H1 (cell line): ENCODE data around the gene BRICD5. TPM values are rescaled to one million over a fixed set of nuclear protein-coding genes. Genes with fewer than 3 reads are reported as not detected.

Experiments
- CTCF ChIA-PET: fragments of 300-600 bp; sonication (Branson Sonifier 250); formaldehyde crosslinking; loops from one replicate; lab custom pipeline; 2021; ENCODE audit not compliant: partially characterized antibody; lab: Charles Lee
- POLR2A ChIA-PET: fragments of 300-600 bp; sonication (Branson Sonifier 250); formaldehyde crosslinking; loops from one replicate; lab custom pipeline; 2021; ENCODE audit warnings: inconsistent platforms; ENCODE audit not compliant: partially characterized antibody; lab: Charles Lee
- DNase-seq, 2 experiments: peaks; one replicate each; pipeline versions ENCODE4 v3.0.0 to v3.0.0-alpha.2; 2010 to 2022; ENCODE audit warnings: low spot score in 2 of 2, low read depth in 1 of 2, mixed read lengths in 1 of 2
- FAIRE-seq: peaks from 2 replicates; lab custom pipeline; 2011; peaks lifted over from hg19 to GRCh38; lab: Jason Lieb, UNC
- H2AFZ ChIP-seq: 2 replicates; pipeline ENCODE4 v1.8.1; 2012; ENCODE audit warnings: low read length, inconsistent platforms
- H2AK5ac ChIP-seq: 2 replicates; pipeline ENCODE4 v1.6.1; 2013; ENCODE audit warnings: low read depth, low read length
- H2BK120ac ChIP-seq: replicated peaks from 2 replicates; pipeline ENCODE3; 2013; ENCODE audit warnings: low read depth, low read length, inconsistent platforms
- H2BK12ac ChIP-seq: 2 replicates; pipeline ENCODE4 v1.6.1; 2013; ENCODE audit warnings: low read depth, low read length
- H2BK15ac ChIP-seq: 2 replicates; pipeline ENCODE4 v1.6.1; 2013; ENCODE audit warnings: low read length
- H2BK20ac ChIP-seq: 2 replicates; pipeline ENCODE4 v1.6.1; 2013; ENCODE audit warnings: low read length
- H2BK5ac ChIP-seq: 2 replicates; pipeline ENCODE4 v1.6.1; 2013; ENCODE audit warnings: low read depth, low read length
- H3K14ac ChIP-seq: 2 replicates; pipeline ENCODE4 v1.6.1; 2013; ENCODE audit warnings: inconsistent platforms; ENCODE audit not compliant: insufficient read length
- H3K18ac ChIP-seq: 2 replicates; pipeline ENCODE4 v1.6.1; 2013; ENCODE audit warnings: low read length; ENCODE audit errors: extremely low read depth
- H3K23ac ChIP-seq: 2 replicates; pipeline ENCODE4 v1.6.1; 2013; ENCODE audit warnings: inconsistent platforms; ENCODE audit not compliant: insufficient read length
- H3K23me2 ChIP-seq: 2 replicates; pipeline ENCODE4 v1.6.1; 2013; ENCODE audit warnings: low read depth, low read length
- H3K27ac ChIP-seq: 2 replicates; pipeline ENCODE4 v1.6.1; 2011; ENCODE audit warnings: low read depth, low read length, inconsistent platforms
- H3K27me3 ChIP-seq, 4 experiments: replicated peaks in 1 of 4; 1 replicate in 1 of 4; 2 replicates in 3 of 4; pipeline versions ENCODE4 v1.6.1 to v1.8.1; 2011 to 2013; ENCODE audit warnings: low read length in 3 of 4, mild to moderate bottlenecking in 3 of 4, inconsistent platforms in 2 of 4, mixed read lengths in 2 of 4, moderate library complexity in 1 of 4; ENCODE audit not compliant: control insufficient read depth in 3 of 4, insufficient read depth in 3 of 4; ENCODE audit errors: extremely low read depth in 1 of 4
- H3K36me3 ChIP-seq, 4 experiments: 2 replicates each; pipeline versions ENCODE4 v1.6.1 to v1.8.1; 2011 to 2013; ENCODE audit warnings: mild to moderate bottlenecking in 4 of 4, low read length in 3 of 4, moderate library complexity in 2 of 4, control low read depth in 1 of 4, inconsistent platforms in 1 of 4; ENCODE audit not compliant: insufficient read depth in 4 of 4, control insufficient read depth in 2 of 4
- H3K4ac ChIP-seq: replicated peaks from 2 replicates; pipeline ENCODE3; 2013; ENCODE audit warnings: low read length, low read depth, mixed read lengths, inconsistent platforms; ENCODE audit not compliant: insufficient read length
- H3K4me1 ChIP-seq, 4 experiments: replicated peaks in 1 of 4; 1 replicate in 1 of 4; 2 replicates in 3 of 4; pipeline versions ENCODE4 v1.6.1 to v1.8.1; 2011 to 2013; ENCODE audit warnings: low read length in 3 of 4, inconsistent platforms in 2 of 4, mixed read lengths in 1 of 4; ENCODE audit not compliant: insufficient read depth in 4 of 4, control insufficient read depth in 3 of 4
- H3K4me2 ChIP-seq, 2 experiments: 2 replicates each; pipeline versions ENCODE4 v1.6.1 to v1.8.1; 2011 to 2013; ENCODE audit warnings: low read depth in 2 of 2, low read length in 2 of 2, control low read depth in 1 of 2, inconsistent platforms in 1 of 2, mild to moderate bottlenecking in 1 of 2; ENCODE audit not compliant: insufficient read depth in 1 of 2
- H3K4me3 ChIP-seq, 4 experiments: fragments of 200-600, 300-600 bp in 1 of 4; sonication (generic), shearing (Covaris generic), sonication (Bioruptor Twin) in 1 of 4; 2 replicates each; pipeline versions ENCODE4 v1.5.1 to v1.8.1; 2011 to 2016; ENCODE audit warnings: low read length in 4 of 4, low read depth in 3 of 4, control low read depth in 2 of 4, inconsistent platforms in 2 of 4, mild to moderate bottlenecking in 2 of 4, mixed read lengths in 1 of 4, moderate library complexity in 1 of 4; ENCODE audit not compliant: insufficient read depth in 2 of 4; ENCODE audit errors: extremely low read depth in 1 of 4
- H3K56ac ChIP-seq: replicated peaks from 2 replicates; pipeline ENCODE3; 2013; ENCODE audit warnings: low read depth, mild to moderate bottlenecking, mixed read lengths, low read length, inconsistent platforms; ENCODE audit not compliant: insufficient read length
- H3K79me1 ChIP-seq: 2 replicates; pipeline ENCODE4 v1.6.1; 2013; ENCODE audit warnings: low read depth, low read length, control low read depth
- H3K79me2 ChIP-seq, 2 experiments: 2 replicates each; pipeline versions ENCODE4 v1.6.1 to v1.8.1; 2012 to 2013; ENCODE audit warnings: low read length in 2 of 2, mild to moderate bottlenecking in 2 of 2, inconsistent platforms in 1 of 2; ENCODE audit not compliant: insufficient read depth in 2 of 2, control insufficient read depth in 1 of 2
- H3K9ac ChIP-seq, 4 experiments: replicated peaks in 1 of 4; 1 replicate in 1 of 4; 2 replicates in 3 of 4; pipeline versions ENCODE4 v1.6.1 to v1.8.1; 2011 to 2013; ENCODE audit warnings: low read depth in 3 of 4, low read length in 3 of 4, control low read depth in 2 of 4, mild to moderate bottlenecking in 2 of 4, moderate library complexity in 2 of 4, inconsistent platforms in 1 of 4; ENCODE audit errors: extremely low read depth in 1 of 4
- H3K9me3 ChIP-seq, 2 experiments: 2 replicates each; pipeline versions ENCODE4 v1.6.1 to v1.8.1; 2012 to 2013; ENCODE audit warnings: mild to moderate bottlenecking in 2 of 2, moderate library complexity in 2 of 2, control low read depth in 1 of 2, inconsistent platforms in 1 of 2, low read depth in 1 of 2, low read length in 1 of 2, mixed read lengths in 1 of 2; ENCODE audit not compliant: insufficient read depth in 2 of 2
- H4K20me1 ChIP-seq, 2 experiments: replicated peaks in 1 of 2; 2 replicates each; pipeline versions ENCODE3 to v1.8.1; 2011 to 2013; ENCODE audit warnings: inconsistent platforms in 2 of 2, low read length in 2 of 2, mild to moderate bottlenecking in 1 of 2; ENCODE audit not compliant: insufficient read depth in 2 of 2, control insufficient read depth in 1 of 2
- H4K5ac ChIP-seq: 2 replicates; pipeline ENCODE4 v1.6.1; 2013; ENCODE audit warnings: low read length, low read depth, mixed read lengths, inconsistent platforms; ENCODE audit not compliant: insufficient read length
- H4K8ac ChIP-seq: 2 replicates; pipeline ENCODE4 v1.8.0; 2013; ENCODE audit warnings: mild to moderate bottlenecking, moderate library complexity, low read length, inconsistent platforms; ENCODE audit not compliant: insufficient read depth; ENCODE audit errors: extremely low read depth
- H4K91ac ChIP-seq: replicated peaks from 2 replicates; pipeline ENCODE3; 2013; ENCODE audit warnings: low read length, mixed read lengths, inconsistent platforms; ENCODE audit not compliant: insufficient read length
- BRCA1 ChIP-seq: IDR thresholded peaks from 2 replicates; pipeline ENCODE4 v1.6.1; 2012; ENCODE audit warnings: low read depth, low read length, improper control_type of control experiment
- CEBPB ChIP-seq: IDR thresholded peaks from 2 replicates; pipeline ENCODE4 v1.6.1; 2012; ENCODE audit warnings: low read depth, low read length
- CHD1 ChIP-seq: IDR thresholded peaks from 2 replicates; pipeline ENCODE4 v1.6.1; 2012; ENCODE audit warnings: low read depth, low read length, improper control_type of control experiment
- EGR1 ChIP-seq: IDR thresholded peaks from 2 replicates; pipeline ENCODE4 v1.6.1; 2011; ENCODE audit warnings: low read depth, low read length, borderline replicate concordance
- FOSL1 ChIP-seq: IDR thresholded peaks from 2 replicates; pipeline ENCODE4 v1.6.1; 2011; ENCODE audit warnings: mild to moderate bottlenecking, low read depth, low read length, moderate library complexity; ENCODE audit not compliant: insufficient read depth
- HDAC6 ChIP-seq: IDR thresholded peaks from one replicate; pipeline ENCODE4 v1.7.1; 2012; ENCODE audit warnings: low read depth, mild to moderate bottlenecking, inconsistent platforms, low read length, moderate library complexity
- KDM5A ChIP-seq: fragments of 200-600 bp; IDR thresholded peaks from 2 replicates; pipeline ENCODE4 v1.7.1; 2012; ENCODE audit warnings: mild to moderate bottlenecking, low read length, inconsistent platforms, mixed read lengths
- MAFK ChIP-seq: IDR thresholded peaks from 2 replicates; pipeline ENCODE4 v1.6.1; 2012; ENCODE audit warnings: low read depth, mild to moderate bottlenecking, improper control_type of control experiment, low read length
- NANOG ChIP-seq: IDR thresholded peaks from 2 replicates; pipeline ENCODE4 v1.6.1; 2011; ENCODE audit warnings: low read length, low read depth, mild to moderate bottlenecking, inconsistent platforms; ENCODE audit not compliant: insufficient read depth, poor library complexity, severe bottlenecking
- POLR2A ChIP-seq, 2 experiments: IDR thresholded peaks; 1 replicate in 1 of 2; 2 replicates in 1 of 2; pipeline ENCODE4 v1.6.1; 2011; ENCODE audit warnings: low read depth in 2 of 2, low read length in 2 of 2, mild to moderate bottlenecking in 2 of 2; ENCODE audit errors: control extremely low read depth in 1 of 2
- POU5F1 ChIP-seq: IDR thresholded peaks from 2 replicates; pipeline ENCODE4 v1.6.1; 2011; ENCODE audit warnings: low read depth, mild to moderate bottlenecking, low read length, moderate library complexity
- SIX5 ChIP-seq: IDR thresholded peaks from 2 replicates; pipeline ENCODE4 v1.6.1; 2011; ENCODE audit warnings: mild to moderate bottlenecking, low read depth, low read length
- SP1 ChIP-seq: IDR thresholded peaks from 2 replicates; pipeline ENCODE4 v1.6.1; 2011; ENCODE audit warnings: low read depth, low read length
- TBP ChIP-seq: IDR thresholded peaks from 2 replicates; pipeline ENCODE4 v1.6.1; 2011; ENCODE audit warnings: low read depth, low read length, improper control_type of control experiment
- TCF12 ChIP-seq: IDR thresholded peaks from 2 replicates; pipeline ENCODE4 v1.6.1; 2011; ENCODE audit warnings: low read depth, mild to moderate bottlenecking, low read length
- WGBS, 2 experiments: shearing (Covaris generic) in 1 of 2; methylation state at CpG; one replicate each; pipeline versions ENCODE4 v1.1.6 to v1.1.7; 2013 to 2015; ENCODE audit warnings: low lambda C conversion rate in 2 of 2, mixed read lengths in 2 of 2, inconsistent platforms in 1 of 2, low coverage in 1 of 2, missing lambda C conversion rate in 1 of 2; ENCODE audit not compliant: insufficient replicate concordance in 2 of 2, insufficient coverage in 1 of 2, insufficient read length in 1 of 2; ENCODE audit errors: extremely low coverage in 1 of 2, missing lambda C conversion rate in 1 of 2; 5-methylcytosine and 5-hydroxymethylcytosine counted together
- polyA plus RNA-seq, 7 experiments: library from polyadenylated mRNA; depleted of rRNA in 3 of 7; stranded (reverse) in 5 of 7; unstranded in 2 of 7; fragments of >200 nt in 5 of 7; fragments of 200-250 nt in 2 of 7; gene quantifications; 1 replicate in 5 of 7; 2 replicates in 1 of 7; 4 replicates in 1 of 7; pipeline versions ENCODE4 v1.2.1 to v1.2.3, GENCODE V29; 2011 to 2013; ENCODE audit warnings: missing spikeins in 2 of 7, mixed read lengths in 2 of 7
- total RNA-seq: library from RNA; stranded (reverse); fragmentation: NEBNext Ultra II Directional; extraction: Animal tissue kit (Norgen Biotek cat#: 25700); gene quantifications from 2 replicates; pipeline ENCODE4 v1.2.1, GENCODE V29; 2021

The BRICD5 gene
- total and polyA plus RNA-seq, 2 of the 8 experiments (the other 6 are each of a cell fraction or from before 2014, with no cell fraction given): 8.5 to 14.2 TPM

GRCh38 chr16:2235695-2236336 lies 25.2 kb upstream of the BRICD5 start:
- H4K8ac ChIP-seq: no peak overlapping the region
- H4K5ac ChIP-seq: no peak overlapping the region
- peaks cover 4 to 20% (median 16%) of the 10 kb centered on the region in 4 experiments; a peak in 6 of 7 replicates for H3K27me3 ChIP-seq
- peaks cover 0 to 19% (median 10%) of the 10 kb centered on the region in 4 experiments; a peak in 5 of 7 replicates for H3K4me1 ChIP-seq
- no peak overlapping the region for H3K18ac ChIP-seq
- POLR2A ChIA-PET: interaction anchor here (0.8 to 8.6 kb wide), 17 partner anchors 9 to 296 kb away, joined by 3 to 181 read pairs (median 6); partner anchors contain the start of genes CEMP1, E4F1, ECI1 and MLST8
- no peak overlapping the region for H3K27ac ChIP-seq
- H2AK5ac ChIP-seq: no peak overlapping the region
- H3K4me2 ChIP-seq: peak overlapping the region; percentile 78 to 82
- no peak overlapping the region for H3K9ac ChIP-seq
- H3K23me2 ChIP-seq: peaks cover 16% of the 10 kb centered on the region; the same call in 1 of the 2 replicates
- 80% methylated on average over 19 of the region's 19 CpGs; no CpG with 5 or more reads in 1 of the 2 experiments for WGBS, 2 experiments
- H2BK15ac ChIP-seq: no peak overlapping the region
- peaks cover 0 to 14% of the 10 kb centered on the region in 2 experiments for H4K20me1 ChIP-seq
- no peak overlapping the region for H2AFZ ChIP-seq
- H2BK12ac ChIP-seq: no peak overlapping the region
- H2BK120ac ChIP-seq: no peak overlapping the region
- H3K4me3 ChIP-seq: peak overlapping the region in 1 of 4 experiments; percentile 63; a peak in 3 of 8 replicates
- no peak overlapping the region for H3K14ac ChIP-seq
- CTCF ChIA-PET: interaction anchor here (1.0 to 2.7 kb wide), 4 partner anchors 9 to 41 kb away, joined by 4 to 9 read pairs (median 6); partner anchors contain the start of gene ECI1
- no peak overlapping the region for H3K4ac ChIP-seq
- H2BK20ac ChIP-seq: no peak overlapping the region
- no peak overlapping the region for H2BK5ac ChIP-seq
- H3K23ac ChIP-seq: no peak overlapping the region
- FAIRE-seq: no peak
- no peaks in the 10 kb centered on the region for H3K79me2 ChIP-seq
- no peak for DNase-seq
- H3K79me1 ChIP-seq: no peaks in the 10 kb centered on the region
- H3K36me3 ChIP-seq: peaks cover 3 to 40% (median 5%) of the 10 kb centered on the region in 4 experiments; a peak in 4 of 8 replicates
- H3K9me3 ChIP-seq: no peaks in the 10 kb centered on the region
- no peak overlapping the region for H4K91ac ChIP-seq
- H3K56ac ChIP-seq: no peak overlapping the region
- no peak for TF ChIP-seq NANOG
- no peak for TF ChIP-seq POLR2A (IDR thresholded peaks at IDR 0.05; ENCODE audit: control extremely low read depth in 1 of 2, low read depth in 2 of 2, low read length in 2 of 2)
- no peak for TF ChIP-seq KDM5A
- TF ChIP-seq EGR1: no peak
- no peak for TF ChIP-seq POU5F1
- no peak for TF ChIP-seq TBP
- no peak for TF ChIP-seq FOSL1
- no peak for TF ChIP-seq CHD1
- no peak for TF ChIP-seq CEBPB
- TF ChIP-seq TCF12: no peak
- TF ChIP-seq BRCA1: no peak
- TF ChIP-seq HDAC6: no peak
- no peak for TF ChIP-seq MAFK
- TF ChIP-seq SIX5: no peak
- no peak for TF ChIP-seq SP1
